Loucy (cell line): ENCODE data around the gene DOCK3.

Source experiments
- H2AFZ ChIP-seq: fragments of 200-600 bp; sonication (generic); 2 replicates; pipeline ENCODE4 v1.6.0; 2016; ENCODE audit warnings: antibody characterized with exemption, mild to moderate bottlenecking, low read length, moderate library complexity
- H3F3A ChIP-seq: fragments of 200-600 bp; 2 replicates; pipeline ENCODE4 v1.6.0; 2016; ENCODE audit warnings: antibody characterized with exemption, low read depth, mild to moderate bottlenecking
- H3K27me3 ChIP-seq: fragments of 200-600 bp; sonication (generic); 2 replicates; pipeline ENCODE4 v1.6.1; 2014; ENCODE audit warnings: low read length, mild to moderate bottlenecking; ENCODE audit not compliant: insufficient read depth, poor library complexity, severe bottlenecking
- H3K36me3 ChIP-seq: fragments of 200-600 bp; sonication (generic); 2 replicates; pipeline ENCODE4 v1.6.1; 2016; ENCODE audit warnings: low read length; ENCODE audit not compliant: insufficient read depth
- H3K4me1 ChIP-seq: fragments of 200-600 bp; sonication (generic); 2 replicates; pipeline ENCODE4 v1.5.1; 2014; ENCODE audit warnings: low read length, mild to moderate bottlenecking; ENCODE audit not compliant: insufficient read depth, poor library complexity, severe bottlenecking
- H3K4me2 ChIP-seq: fragments of 200-600 bp; sonication (generic); 2 replicates; pipeline ENCODE4 v1.6.0; 2014; ENCODE audit warnings: antibody characterized with exemption, low read length, low read depth, mild to moderate bottlenecking; ENCODE audit not compliant: poor library complexity, severe bottlenecking
- H3K4me3 ChIP-seq: fragments of 200-600 bp; sonication (generic); 2 replicates; pipeline ENCODE4 v1.5.1; 2014; ENCODE audit warnings: low read length, mild to moderate bottlenecking, mixed read lengths; ENCODE audit not compliant: poor library complexity, severe bottlenecking
- H3K79me2 ChIP-seq: fragments of 200-600 bp; sonication (generic); 2 replicates; pipeline ENCODE4 v1.6.1; 2014; ENCODE audit warnings: low read length; ENCODE audit not compliant: insufficient read depth
- H3K9ac ChIP-seq: fragments of 200-600 bp; sonication (generic); 2 replicates; pipeline ENCODE4 v1.6.0; 2014; ENCODE audit warnings: mild to moderate bottlenecking, low read depth, low read length, moderate library complexity; ENCODE audit not compliant: poor library complexity, severe bottlenecking
- H3K9me2 ChIP-seq: fragments of 200-600 bp; sonication (generic); replicated peaks from 2 replicates; pipeline ENCODE4 v1.6.1; 2016; ENCODE audit warnings: low read depth, low read length, mixed read lengths
- H3K9me3 ChIP-seq: fragments of 200-600 bp; sonication (generic); 2 replicates; pipeline ENCODE4 v1.6.1; 2014; ENCODE audit warnings: mild to moderate bottlenecking, antibody characterized with exemption, low read length, low read depth; ENCODE audit not compliant: insufficient read depth
- H4K20me1 ChIP-seq: fragments of 200-600 bp; sonication (generic); 2 replicates; pipeline ENCODE4 v1.6.0; 2014; ENCODE audit warnings: antibody characterized with exemption, low read length, mild to moderate bottlenecking; ENCODE audit not compliant: insufficient read depth, poor library complexity, severe bottlenecking
- EZH2phosphoT487 ChIP-seq: fragments of 200-600 bp; IDR thresholded peaks from 2 replicates; pipeline ENCODE4 v1.6.1; 2018; ENCODE audit warnings: antibody characterized with exemption, mild to moderate bottlenecking, moderate library complexity, borderline replicate concordance
- TF ChIP-seq, protein P1 (sequence below): fragments of 200-600 bp; sonication (generic); conservative IDR thresholded peaks from 2 replicates; pipeline ENCODE4 v1.5.1; 2014; ENCODE audit warnings: mild to moderate bottlenecking, antibody characterized with exemption, low read length

The DOCK3 gene

DNA sequence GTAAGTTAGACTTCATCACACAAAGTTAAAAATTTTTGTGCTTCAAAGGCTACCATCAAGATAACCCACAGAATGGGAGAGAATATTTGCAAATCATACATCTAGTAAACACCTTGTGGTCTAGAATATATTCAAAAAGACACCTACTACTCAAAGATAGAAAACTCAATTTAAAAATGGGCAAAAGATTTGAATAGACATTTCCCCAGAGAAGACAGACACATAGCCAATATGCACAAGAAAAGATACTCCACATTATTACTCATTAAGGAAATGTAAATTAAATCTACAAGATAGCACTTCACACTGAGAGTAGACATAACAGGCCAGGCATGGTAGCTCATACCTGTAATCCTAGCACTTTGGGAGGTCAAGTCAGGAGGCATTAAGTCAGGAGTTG lies 622.6 kb downstream of the DOCK3 start:
- H3F3A ChIP-seq: no peaks in the 10 kb centered on the region
- H3K36me3 ChIP-seq: no peaks in the 10 kb centered on the region
- no peaks in the 10 kb centered on the region for H3K79me2 ChIP-seq
- no peaks in the 10 kb centered on the region for H3K9me3 ChIP-seq
- H3K4me2 ChIP-seq: no peak overlapping the region
- H4K20me1 ChIP-seq: no peaks in the 10 kb centered on the region
- H3K9me2 ChIP-seq: no peaks in the 10 kb centered on the region
- H2AFZ ChIP-seq: no peak overlapping the region
- H3K27me3 ChIP-seq: no peaks in the 10 kb centered on the region
- H3K9ac ChIP-seq: no peak overlapping the region
- no peak for TF ChIP-seq EZH2phosphoT487
- TF ChIP-seq, protein P1, sequence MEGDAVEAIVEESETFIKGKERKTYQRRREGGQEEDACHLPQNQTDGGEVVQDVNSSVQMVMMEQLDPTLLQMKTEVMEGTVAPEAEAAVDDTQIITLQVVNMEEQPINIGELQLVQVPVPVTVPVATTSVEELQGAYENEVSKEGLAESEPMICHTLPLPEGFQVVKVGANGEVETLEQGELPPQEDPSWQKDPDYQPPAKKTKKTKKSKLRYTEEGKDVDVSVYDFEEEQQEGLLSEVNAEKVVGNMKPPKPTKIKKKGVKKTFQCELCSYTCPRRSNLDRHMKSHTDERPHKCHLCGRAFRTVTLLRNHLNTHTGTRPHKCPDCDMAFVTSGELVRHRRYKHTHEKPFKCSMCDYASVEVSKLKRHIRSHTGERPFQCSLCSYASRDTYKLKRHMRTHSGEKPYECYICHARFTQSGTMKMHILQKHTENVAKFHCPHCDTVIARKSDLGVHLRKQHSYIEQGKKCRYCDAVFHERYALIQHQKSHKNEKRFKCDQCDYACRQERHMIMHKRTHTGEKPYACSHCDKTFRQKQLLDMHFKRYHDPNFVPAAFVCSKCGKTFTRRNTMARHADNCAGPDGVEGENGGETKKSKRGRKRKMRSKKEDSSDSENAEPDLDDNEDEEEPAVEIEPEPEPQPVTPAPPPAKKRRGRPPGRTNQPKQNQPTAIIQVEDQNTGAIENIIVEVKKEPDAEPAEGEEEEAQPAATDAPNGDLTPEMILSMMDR: no peak
- H3K4me3 ChIP-seq: no peak overlapping the region
- H3K4me1 ChIP-seq: no peaks in the 10 kb centered on the region

DNA sequence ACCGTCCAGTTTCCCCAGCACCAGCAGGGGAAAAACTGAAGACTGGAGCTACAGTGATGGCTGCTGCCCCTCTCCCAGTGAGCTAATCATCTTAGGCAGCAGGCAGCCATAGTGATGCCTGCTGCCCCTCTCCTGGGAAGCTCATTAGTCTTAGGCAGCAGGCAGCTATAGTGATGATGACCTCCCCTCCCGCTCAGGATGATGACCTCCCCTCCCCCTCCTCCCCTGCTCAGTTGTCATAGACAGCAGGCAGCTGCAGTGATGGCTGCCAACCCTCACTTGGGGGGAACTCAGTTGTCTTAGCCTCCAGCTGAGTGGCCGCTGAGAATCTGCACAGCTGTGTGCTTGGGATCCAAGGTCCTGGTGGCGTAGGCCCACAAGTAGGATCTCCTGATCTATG lies 629.5 kb downstream of the DOCK3 start:
- H3K27me3 ChIP-seq: no peaks in the 10 kb centered on the region
- no peaks in the 10 kb centered on the region for H4K20me1 ChIP-seq
- H3K36me3 ChIP-seq: no peaks in the 10 kb centered on the region
- TF ChIP-seq, protein P1: no peak
- no peak for TF ChIP-seq EZH2phosphoT487
- H3K79me2 ChIP-seq: no peaks in the 10 kb centered on the region
- peaks cover 8% of the 10 kb centered on the region; the same call in 1 of the 2 replicates for H3K9me3 ChIP-seq
- no peak overlapping the region for H3K4me2 ChIP-seq
- H3F3A ChIP-seq: no peaks in the 10 kb centered on the region
- no peak overlapping the region for H3K4me3 ChIP-seq
- no peak overlapping the region for H2AFZ ChIP-seq
- no peaks in the 10 kb centered on the region for H3K9me2 ChIP-seq
- no peak overlapping the region for H3K9ac ChIP-seq
- H3K4me1 ChIP-seq: no peaks in the 10 kb centered on the region

DNA sequence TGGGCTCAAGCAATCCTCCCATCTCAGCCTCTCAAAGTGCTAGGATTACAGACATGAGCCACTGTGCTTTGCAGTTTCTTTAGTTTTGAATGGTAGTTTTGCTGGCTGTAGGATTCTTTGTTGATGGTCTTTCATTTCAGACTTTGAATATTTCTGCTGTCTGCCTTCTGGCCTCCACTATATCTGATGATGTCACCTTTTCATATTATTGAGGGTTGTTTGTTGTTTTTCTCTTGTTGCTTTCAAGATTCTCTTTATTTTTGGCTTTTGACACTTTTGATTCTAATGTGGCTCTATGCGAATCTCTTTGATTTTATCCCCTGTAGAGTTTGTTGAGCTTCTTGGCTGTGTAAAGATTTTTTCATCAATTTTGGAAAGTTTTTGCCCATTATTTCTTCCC lies 631.4 kb downstream of the DOCK3 start:
- H3K9me3 ChIP-seq: peaks cover 8% of the 10 kb centered on the region; the same call in 1 of the 2 replicates
- TF ChIP-seq, protein P1: no peak
- TF ChIP-seq EZH2phosphoT487: no peak

More for the DNA sequence above, 631.4 kb downstream of the DOCK3 start:
- Histone ChIP-seq H3K4me1 (no peaks in the 10 kb centered on the region), H3K27me3 (no peaks in the 10 kb centered on the region), H3K9me2 (no peaks in the 10 kb centered on the region), H4K20me1 (no peaks in the 10 kb centered on the region), H3K9ac (no peak overlapping the region), H3K79me2 (no peaks in the 10 kb centered on the region), H3F3A (no peaks in the 10 kb centered on the region), H2AFZ (no peak overlapping the region), H3K4me2 (no peak overlapping the region), H3K4me3 (no peak overlapping the region), H3K36me3 (no peaks in the 10 kb centered on the region)
